Measurements from ENCODE around the gene TOP2A.

The TOP2A gene

GRCh38 chr17:40443988-40444899 is 26.5 kb upstream of the TOP2A start:
- Histone ChIP-seq H3K27me3 (replicated peaks; ENCODE audit: control insufficient read depth, insufficient read depth, low read length) (no peaks in the 10 kb centered on the region; the same call in none of the 2 replicates), H3K4me3 (replicated peaks; ENCODE audit: low read depth, low read length) (peak overlapping the region; percentile 36), H3K36me3 (ENCODE audit: control insufficient read depth, insufficient read depth, low read length) (no peaks in the 10 kb centered on the region)
- DNase-seq (ENCODE audit: extremely low read depth, insufficient read length) = peak; percentile 51
- TF ChIP-seq CTCF (IDR thresholded peaks at IDR 0.05; ENCODE audit: insufficient read depth, low read length, poor library complexity, severe bottlenecking) = no peak

GRCh38 chr17:40443196-40443987 is 25.7 kb upstream of the TOP2A start, which contains the start of gene IGFBP4:
Gene IGFBP4, plus strand, starts transcription at chr17:40443450. Its CDS starts 286 bp downstream, at chr17:40443736.
- H3K27me3 ChIP-seq (replicated peaks; ENCODE audit: control insufficient read depth, insufficient read depth, low read length) = no peaks in the 10 kb centered on the region; the same call in none of the 2 replicates
- TF ChIP-seq CTCF (IDR thresholded peaks at IDR 0.05; ENCODE audit: insufficient read depth, low read length, poor library complexity, severe bottlenecking) = peak; percentile 59
- DNase-seq (ENCODE audit: extremely low read depth, insufficient read length) = peak; percentile 72
- no peaks in the 10 kb centered on the region for H3K36me3 ChIP-seq (ENCODE audit: control insufficient read depth, insufficient read depth, low read length)
- H3K4me3 ChIP-seq (replicated peaks; ENCODE audit: low read depth, low read length) = peak within 1 kb of the TSS; percentile 36

- Histone ChIP-seq H3K4me3 (replicated peaks; ENCODE audit: low read depth, low read length) (no peak overlapping the region; the same call in 1 of the 2 replicates), H3K36me3 (ENCODE audit: control insufficient read depth, insufficient read depth, low read length) (no peaks in the 10 kb centered on the region), H3K27me3 (replicated peaks; ENCODE audit: control insufficient read depth, insufficient read depth, low read length) (no peaks in the 10 kb centered on the region; the same call in none of the 2 replicates)
- TF ChIP-seq CTCF (IDR thresholded peaks at IDR 0.05; ENCODE audit: insufficient read depth, low read length, poor library complexity, severe bottlenecking) = no peak
- DNase-seq (ENCODE audit: extremely low read depth, insufficient read length) = no peak
Measured at GRCh38 chr17:40442392-40443195, 24.9 kb upstream of the TOP2A start.

- no peak for TF ChIP-seq CTCF (IDR thresholded peaks at IDR 0.05; ENCODE audit: insufficient read depth, low read length, poor library complexity, severe bottlenecking)
- H3K36me3 ChIP-seq (ENCODE audit: control insufficient read depth, insufficient read depth, low read length) = no peaks in the 10 kb centered on the region
- DNase-seq (ENCODE audit: extremely low read depth, insufficient read length) = no peak
- H3K4me3 ChIP-seq (replicated peaks; ENCODE audit: low read depth, low read length) = no peak overlapping the region
- H3K27me3 ChIP-seq (replicated peaks; ENCODE audit: control insufficient read depth, insufficient read depth, low read length) = no peaks in the 10 kb centered on the region; the same call in none of the 2 replicates
Measured at GRCh38 chr17:40440166-40440565, 22.5 kb upstream of the TOP2A start.

GRCh38 chr17:40437095-40437732 is 19.5 kb upstream of the TOP2A start:
- no peak for DNase-seq (ENCODE audit: extremely low read depth, insufficient read length)
- no peak overlapping the region for H3K4me3 ChIP-seq (replicated peaks; ENCODE audit: low read depth, low read length)
- no peak for TF ChIP-seq CTCF (IDR thresholded peaks at IDR 0.05; ENCODE audit: insufficient read depth, low read length, poor library complexity, severe bottlenecking)
- H3K27me3 ChIP-seq (replicated peaks; ENCODE audit: control insufficient read depth, insufficient read depth, low read length) = peaks cover 2% of the 10 kb centered on the region
- no peaks in the 10 kb centered on the region for H3K36me3 ChIP-seq (ENCODE audit: control insufficient read depth, insufficient read depth, low read length)

All from GM06990 (cell line).